Raji (cell line): ENCODE data around the gene CRTC3.

Experiments
- POLR2A ChIP-seq: IDR thresholded peaks from 2 replicates; pipeline ENCODE4 v1.6.1; 2011; ENCODE audit warnings: low read depth, low read length, control low read depth; ENCODE audit not compliant: insufficient read depth

CRTC3 gene, protein sequence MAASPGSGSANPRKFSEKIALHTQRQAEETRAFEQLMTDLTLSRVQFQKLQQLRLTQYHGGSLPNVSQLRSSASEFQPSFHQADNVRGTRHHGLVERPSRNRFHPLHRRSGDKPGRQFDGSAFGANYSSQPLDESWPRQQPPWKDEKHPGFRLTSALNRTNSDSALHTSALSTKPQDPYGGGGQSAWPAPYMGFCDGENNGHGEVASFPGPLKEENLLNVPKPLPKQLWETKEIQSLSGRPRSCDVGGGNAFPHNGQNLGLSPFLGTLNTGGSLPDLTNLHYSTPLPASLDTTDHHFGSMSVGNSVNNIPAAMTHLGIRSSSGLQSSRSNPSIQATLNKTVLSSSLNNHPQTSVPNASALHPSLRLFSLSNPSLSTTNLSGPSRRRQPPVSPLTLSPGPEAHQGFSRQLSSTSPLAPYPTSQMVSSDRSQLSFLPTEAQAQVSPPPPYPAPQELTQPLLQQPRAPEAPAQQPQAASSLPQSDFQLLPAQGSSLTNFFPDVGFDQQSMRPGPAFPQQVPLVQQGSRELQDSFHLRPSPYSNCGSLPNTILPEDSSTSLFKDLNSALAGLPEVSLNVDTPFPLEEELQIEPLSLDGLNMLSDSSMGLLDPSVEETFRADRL

GRCh38 chr15:90529371-90530249 lies at the start of gene CRTC3:
Gene CRTC3, plus strand, starts transcription at chr15:90529923. Its CDS starts 149 bp downstream, at chr15:90530072.
- no peak for TF ChIP-seq POLR2A

GRCh38 chr15:90481023-90481422 lies 48.7 kb upstream of the CRTC3 start:
- TF ChIP-seq POLR2A, result no peak

GRCh38 chr15:90482124-90483011 lies 47.4 kb upstream of the CRTC3 start:
- TF ChIP-seq POLR2A, result no peak

DNA sequence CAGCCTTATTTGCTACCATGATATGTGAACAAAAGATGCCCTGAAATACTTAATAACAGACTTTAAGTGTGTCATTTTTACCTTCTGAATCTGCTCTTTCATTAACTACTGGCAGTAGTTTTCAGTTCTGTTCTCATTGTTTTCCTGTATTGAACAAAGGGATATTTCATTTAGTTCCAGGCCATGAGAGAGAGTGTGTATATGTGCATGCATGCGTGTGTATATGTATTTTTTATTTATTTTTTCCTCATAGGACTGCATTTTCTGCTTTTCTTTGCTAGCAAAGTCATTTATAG lies 46.8 kb upstream of the CRTC3 start:
- TF ChIP-seq POLR2A, result no peak

DNA sequence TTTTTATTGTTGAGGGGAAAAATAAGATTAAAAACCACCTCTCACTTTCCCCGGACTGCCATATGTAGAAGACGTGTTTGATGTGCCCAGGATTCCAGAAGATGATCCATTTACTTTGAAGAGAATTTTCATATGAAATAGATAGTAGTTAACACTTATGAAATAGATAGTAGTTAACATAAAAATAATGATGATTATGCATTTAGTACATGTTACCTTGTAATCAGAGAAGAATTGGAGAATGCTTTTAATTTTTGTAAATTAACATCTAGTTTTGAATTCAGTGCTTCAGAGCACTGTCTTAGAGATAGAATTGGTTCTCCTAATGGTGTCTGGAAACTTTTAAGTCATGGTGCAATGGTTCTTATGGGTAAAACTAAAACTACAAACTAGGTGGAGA lies 46.1 kb upstream of the CRTC3 start:
- no peak for TF ChIP-seq POLR2A

GRCh38 chr15:90487186-90487585 lies 42.5 kb upstream of the CRTC3 start:
- no peak for TF ChIP-seq POLR2A

GRCh38 chr15:90489514-90489913 lies 40.2 kb upstream of the CRTC3 start:
- TF ChIP-seq POLR2A, result no peak

DNA sequence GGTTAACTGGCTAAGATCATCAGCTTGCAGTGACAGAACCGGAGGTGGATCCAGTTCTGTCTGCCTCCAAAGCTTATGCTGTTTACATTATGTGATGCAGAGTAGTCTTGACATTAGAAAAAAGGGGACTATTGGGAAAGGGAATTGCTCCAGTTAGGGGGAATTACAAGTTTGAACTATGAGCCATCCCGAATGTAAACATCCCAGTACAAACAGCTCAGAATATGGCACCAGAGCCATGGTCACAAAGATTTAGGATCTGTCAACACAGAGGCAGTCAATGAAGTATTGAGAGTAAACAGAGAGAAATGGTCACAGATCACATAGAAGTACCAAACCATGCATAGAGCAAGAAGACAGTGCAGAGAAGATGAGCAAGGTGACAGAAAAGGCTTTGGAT lies 39.8 kb upstream of the CRTC3 start:
- no peak for TF ChIP-seq POLR2A

DNA sequence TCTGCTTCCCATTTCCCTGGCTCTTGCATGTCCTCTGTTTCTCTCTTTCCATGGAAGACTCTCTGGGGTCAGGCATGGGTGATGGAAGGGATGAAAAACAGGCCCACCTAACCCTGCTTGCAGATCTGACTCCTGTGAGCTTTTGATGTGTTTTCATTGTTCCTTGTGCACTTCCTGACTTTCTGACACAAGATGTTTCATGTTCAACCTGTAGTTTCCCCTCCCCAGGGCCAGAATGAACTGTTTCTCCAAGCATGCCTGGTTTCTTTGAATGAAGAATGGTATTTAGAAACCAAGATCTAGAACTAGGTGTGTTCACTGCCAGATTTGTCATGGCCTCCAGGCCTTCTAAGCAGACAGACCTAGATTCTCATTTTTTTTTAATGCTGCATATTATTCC lies 36.1 kb upstream of the CRTC3 start:
- TF ChIP-seq POLR2A, result no peak

DNA sequence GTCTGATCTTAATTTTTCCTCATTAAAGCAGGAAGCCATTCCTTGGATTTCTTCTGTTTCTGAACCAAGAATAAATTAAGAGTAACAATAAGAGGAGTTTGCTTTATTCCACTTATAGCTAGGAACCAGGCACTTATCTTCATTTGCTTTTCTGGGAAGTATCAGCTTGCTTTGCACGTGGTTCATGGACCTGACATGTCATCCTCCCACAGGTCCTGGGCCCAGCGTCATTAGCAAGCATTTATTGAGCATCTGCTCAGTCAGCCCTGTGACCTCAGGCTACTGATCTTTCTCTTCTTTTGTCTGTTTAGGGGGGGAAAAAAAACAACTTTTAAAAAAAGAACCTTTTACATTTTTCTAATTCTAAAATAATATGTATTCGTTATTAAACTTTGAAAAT lies 34.7 kb upstream of the CRTC3 start:
- no peak for TF ChIP-seq POLR2A

GRCh38 chr15:90496791-90497190 lies 32.9 kb upstream of the CRTC3 start:
- TF ChIP-seq POLR2A, result no peak

DNA sequence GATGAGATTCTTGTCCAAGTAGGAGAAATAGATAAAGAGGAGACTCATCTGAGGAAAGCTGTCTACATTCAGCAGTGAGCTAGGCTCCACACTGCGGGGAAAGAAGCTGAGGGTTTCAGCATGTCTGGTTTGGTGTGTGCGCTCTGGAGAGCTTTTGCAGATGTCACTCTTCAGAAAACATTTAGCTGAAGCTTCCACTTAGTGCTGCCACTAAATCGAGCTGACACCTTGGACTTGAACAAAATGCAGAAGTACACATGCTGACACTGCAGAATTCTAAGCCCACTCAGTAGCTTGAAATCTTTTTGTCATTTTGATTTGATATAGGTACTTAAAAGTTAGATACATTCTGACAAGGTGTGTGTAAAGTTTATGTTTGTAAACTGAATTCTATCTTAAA lies 32.3 kb upstream of the CRTC3 start:
- TF ChIP-seq POLR2A, result no peak

GRCh38 chr15:90497912-90498311 lies 31.8 kb upstream of the CRTC3 start:
- no peak for TF ChIP-seq POLR2A

DNA sequence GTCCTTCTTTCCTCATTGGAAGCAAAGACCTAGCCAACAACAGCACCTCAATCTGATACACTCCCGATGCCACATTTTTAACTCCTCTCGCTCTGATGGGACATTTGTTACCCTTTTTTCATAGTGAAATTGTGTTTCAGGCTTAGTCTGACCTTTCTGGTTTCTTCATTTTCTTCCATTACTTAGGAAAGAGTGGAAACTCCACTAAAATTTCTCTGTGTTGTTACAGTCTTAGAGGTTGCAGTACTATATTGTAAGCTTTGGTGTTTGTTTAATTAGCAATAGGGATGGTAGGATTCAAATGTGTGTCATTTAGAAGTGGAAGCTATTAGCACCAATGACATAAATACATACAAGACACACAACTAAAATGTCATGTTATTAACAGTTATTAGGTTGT lies 29.6 kb upstream of the CRTC3 start:
- TF ChIP-seq POLR2A, result no peak

DNA sequence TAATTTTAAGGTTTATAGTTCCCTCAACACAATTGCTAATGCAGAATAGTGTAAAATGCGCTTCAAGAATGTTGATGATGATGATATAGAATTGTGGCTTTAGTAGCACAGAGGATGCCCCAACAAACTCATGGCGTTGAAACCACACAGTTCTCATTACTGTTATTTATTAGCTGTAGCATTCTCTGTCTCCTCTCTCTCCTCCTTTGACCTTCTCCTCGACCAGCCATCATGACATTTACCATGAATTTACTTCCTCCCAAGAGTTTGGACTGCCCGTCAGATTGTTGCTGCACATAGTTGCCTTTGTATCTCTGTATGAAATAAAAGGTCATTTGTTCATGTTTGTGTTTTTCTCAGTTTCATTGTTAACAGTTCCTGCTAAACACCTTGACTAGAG lies 27.8 kb upstream of the CRTC3 start:
- no peak for TF ChIP-seq POLR2A
